B cell (primary cell): ENCODE measurements around the gene EFCC1. TPM values are rescaled to one million over a fixed set of nuclear protein-coding genes. Genes with fewer than 3 reads are reported as not detected.

Experiments used
- ATAC-seq: fragments of 200-7000 bp; cut with Tn5 transposase; one replicate; pipeline ENCODE4 v1.10.0; 2021; ENCODE audit warnings: low read depth, mild to moderate bottlenecking, moderate number of reproducible peaks, moderate library complexity
- CTCF ChIA-PET: fragments of 350-600 bp; sonication (Branson Sonifier 250); formaldehyde crosslinking; loops from one replicate; lab custom pipeline; 2021; ENCODE audit warnings: antibody characterized with exemption, inconsistent platforms; lab: Charles Lee
- POLR2A ChIA-PET: fragments of 350-600 bp; sonication (Branson Sonifier 250); formaldehyde crosslinking; loops from one replicate; lab custom pipeline; 2021; ENCODE audit warnings: antibody characterized with exemption; lab: Charles Lee
- DNase-seq: peaks from one replicate; pipeline ENCODE4 v3.0.0; 2013
- H2AFZ ChIP-seq: 2 replicates; pipeline ENCODE4 v1.6.1; 2012; ENCODE audit warnings: mild to moderate bottlenecking, low read depth, low read length; ENCODE audit not compliant: insufficient read depth, poor library complexity, severe bottlenecking
- H3K27ac ChIP-seq, 2 donors: 1 replicate in 1 of 2; 2 replicates in 1 of 2; pipeline ENCODE4 v1.5.1; 2012 to 2013; ENCODE audit warnings: low read length in 2 of 2, mild to moderate bottlenecking in 2 of 2, moderate library complexity in 1 of 2
- H3K27me3 ChIP-seq, 4 experiments: fragments of 200-600 bp in 1 of 4; sonication (generic) in 1 of 4; replicated peaks in 1 of 4; 1 replicate in 2 of 4; 2 replicates in 2 of 4; pipeline versions ENCODE4 v1.6.1 to v1.7.0; 2013 to 2016; ENCODE audit warnings: low read length in 3 of 4, mild to moderate bottlenecking in 2 of 4, mixed read lengths in 1 of 4, moderate library complexity in 1 of 4; ENCODE audit not compliant: insufficient read depth in 4 of 4, control insufficient read depth in 3 of 4; ENCODE audit errors: control extremely low read depth in 1 of 4
- H3K36me3 ChIP-seq, 2 experiments: replicated peaks in 1 of 2; 1 replicate in 1 of 2; 2 replicates in 1 of 2; pipeline versions ENCODE4 v1.6.1 to v1.7.1; 2013; ENCODE audit warnings: low read length in 1 of 2; ENCODE audit not compliant: insufficient read depth in 2 of 2, control insufficient read depth in 1 of 2; ENCODE audit errors: control extremely low read depth in 1 of 2, extremely low read depth in 1 of 2
- H3K4me1 ChIP-seq, 2 donors: fragments of 200-600 bp in 1 of 2; sonication (generic) in 1 of 2; 1 replicate in 1 of 2; 2 replicates in 1 of 2; pipeline versions ENCODE4 v1.5.1 to v1.6.1; 2013 to 2017; ENCODE audit warnings: low read length in 2 of 2; ENCODE audit not compliant: control insufficient read depth in 2 of 2, insufficient read depth in 2 of 2
- H3K4me2 ChIP-seq: replicated peaks from 2 replicates; pipeline ENCODE3; 2012; ENCODE audit warnings: mild to moderate bottlenecking, low read depth, low read length; ENCODE audit not compliant: poor library complexity, severe bottlenecking
- H3K4me3 ChIP-seq, 5 experiments: fragments of 200-600 bp in 1 of 5; sonication (generic) in 1 of 5; 1 replicate in 3 of 5; 2 replicates in 2 of 5; pipeline versions ENCODE4 v1.5.1 to v1.7.0; 2011 to 2016; ENCODE audit warnings: low read length in 4 of 5, mild to moderate bottlenecking in 4 of 5, low read depth in 2 of 5, control low read depth in 1 of 5, moderate library complexity in 1 of 5; ENCODE audit not compliant: insufficient read depth in 1 of 5; ENCODE audit errors: control extremely low read depth in 1 of 5, extremely low read depth in 1 of 5
- H3K79me2 ChIP-seq: fragments of 200-600 bp; sonication (generic); one replicate; pipeline ENCODE4 v1.6.0; 2016; ENCODE audit warnings: low read length; ENCODE audit not compliant: control insufficient read depth, insufficient read depth
- H3K9ac ChIP-seq: fragments of 200-600 bp; sonication (generic); 2 replicates; pipeline ENCODE4 v1.6.1; 2017; ENCODE audit warnings: mild to moderate bottlenecking, low read length, moderate library complexity
- H3K9me3 ChIP-seq, 3 donors: one replicate each; pipeline versions ENCODE4 v1.6.1 to v1.7.1; 2013; ENCODE audit warnings: low read length in 2 of 3; ENCODE audit not compliant: control insufficient read depth in 2 of 3, insufficient read depth in 1 of 3; ENCODE audit errors: control extremely low read depth in 1 of 3
- H4K20me1 ChIP-seq: 2 replicates; pipeline ENCODE4 v1.6.0; 2012; ENCODE audit warnings: mild to moderate bottlenecking, low read length; ENCODE audit not compliant: insufficient read depth, control insufficient read depth, poor library complexity, severe bottlenecking
- H3K27ac Mint-ChIP-seq: one replicate; pipeline ENCODE4 v1.8.0; 2021; ENCODE audit warnings: mixed read lengths
- H3K27me3 Mint-ChIP-seq: one replicate; pipeline ENCODE4 v1.8.0; 2021; ENCODE audit warnings: mixed read lengths
- H3K4me1 Mint-ChIP-seq: one replicate; pipeline ENCODE4 v1.8.0; 2021; ENCODE audit warnings: mixed read lengths
- H3K4me3 Mint-ChIP-seq: one replicate; pipeline ENCODE4 v1.8.0; 2021; ENCODE audit warnings: mixed read lengths
- H3K9me3 Mint-ChIP-seq: one replicate; pipeline ENCODE4 v1.8.0; 2022; ENCODE audit warnings: mixed read lengths; ENCODE audit not compliant: insufficient read depth
- EZH2 ChIP-seq: IDR thresholded peaks from 2 replicates; pipeline ENCODE4 v1.6.1; 2012; ENCODE audit warnings: borderline replicate concordance, low read depth, mild to moderate bottlenecking, moderate library complexity, low read length; ENCODE audit not compliant: insufficient read depth, poor library complexity, severe bottlenecking
- WGBS: methylation state at CpG from one replicate; pipeline ENCODE4 v1.1.5; 2013; ENCODE audit warnings: missing lambda C conversion rate; ENCODE audit not compliant: insufficient coverage; 5-methylcytosine and 5-hydroxymethylcytosine counted together
- intact Hi-C: fragments of 100-400 bp; cut with micrococcal nuclease; formaldehyde crosslinking; loops from one replicate; pipeline ENCODE4 v1.10.0; 2022
- polyA plus RNA-seq: library from polyadenylated mRNA; depleted of rRNA; stranded (reverse); fragments of >200 nt; gene quantifications from 2 replicates; pipeline ENCODE4 v1.2.3, GENCODE V29; 2012
- total RNA-seq, 2 donors: library from RNA; stranded (reverse); fragments of 120-200 nt in 1 of 2; gene quantifications; 1 replicate in 1 of 2; 2 replicates in 1 of 2; pipeline versions ENCODE4 v1.2.3 to v1.2.4, GENCODE V29; 2013 to 2022
- TF ChIP-seq, protein P1 (sequence below): fragments of 200-600 bp; IDR thresholded peaks from one replicate; pipeline ENCODE4 v1.8.0; 2022; ENCODE audit warnings: antibody characterized with exemption, mild to moderate bottlenecking

EFCC1 gene
- total and polyA plus RNA-seq, 2 donors (not counting 1 experiment from before 2014, with no cell fraction given), result 0.06 TPM; not detected in 1

DNA sequence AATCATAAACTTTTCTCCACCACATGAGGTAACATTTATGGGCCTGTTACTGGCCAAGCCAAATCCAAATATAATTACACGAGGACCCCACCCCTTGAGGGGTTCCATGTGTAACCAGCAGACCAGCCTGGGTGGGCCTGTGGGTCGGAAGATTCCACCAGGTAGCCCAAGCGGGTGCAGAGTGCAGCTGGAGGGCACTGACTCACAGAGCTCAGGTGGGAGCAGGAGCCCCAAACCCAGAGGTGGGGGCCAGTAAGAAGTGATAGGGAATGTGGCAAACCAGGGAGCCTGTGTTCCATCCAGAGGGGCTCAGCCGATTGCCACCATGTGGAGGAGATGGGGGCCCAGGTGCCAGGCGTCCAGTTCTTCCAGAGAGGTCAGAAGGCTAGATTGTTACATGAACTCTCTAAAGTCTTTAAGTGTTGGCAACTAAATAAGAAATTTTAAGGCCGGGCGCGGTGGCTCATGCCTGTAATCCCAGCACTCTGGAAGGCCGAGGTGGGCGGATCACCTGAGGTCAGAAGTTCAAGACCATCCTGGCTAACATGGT, 62.1 kb downstream of the EFCC1 start:
- peaks cover 0 to 4% (median 0%) of the 10 kb centered on the region in 3 donors for H3K9me3 ChIP-seq
- ChIA-PET POLR2A (interaction anchor here (0.6 kb wide), 1 partner anchor 12 kb away, joined by 3 read pairs; no protein-coding TSS in a partner anchor), CTCF (interaction anchor here (0.7 to 2.0 kb wide), 2 partner anchors 11 to 42 kb away, joined by 4 to 6 read pairs; no protein-coding TSS in a partner anchor)
- Mint-ChIP-seq H3K27ac (no peak overlapping the region), H3K9me3 (no peaks in the 10 kb centered on the region), H3K27me3 (peaks cover 31% of the 10 kb centered on the region), H3K4me1 (peaks cover 8% of the 10 kb centered on the region), H3K4me3 (no peak overlapping the region)
- H3K36me3 ChIP-seq, result no peaks in the 10 kb centered on the region
- no peak overlapping the region for H3K9ac ChIP-seq
- WGBS, result 89% methylated on average over 5 of the region's 10 CpGs
- no peak overlapping the region for H3K4me2 ChIP-seq
- intact Hi-C loops, result no loop called here
- peaks cover 3 to 17% of the 10 kb centered on the region in 2 donors for H3K4me1 ChIP-seq
- no peak for ATAC-seq
- H3K79me2 ChIP-seq, result no peaks in the 10 kb centered on the region
- peaks cover 0 to 39% (median 7%) of the 10 kb centered on the region in 4 experiments for H3K27me3 ChIP-seq
- no peaks in the 10 kb centered on the region for H4K20me1 ChIP-seq
- TF ChIP-seq, protein P1, sequence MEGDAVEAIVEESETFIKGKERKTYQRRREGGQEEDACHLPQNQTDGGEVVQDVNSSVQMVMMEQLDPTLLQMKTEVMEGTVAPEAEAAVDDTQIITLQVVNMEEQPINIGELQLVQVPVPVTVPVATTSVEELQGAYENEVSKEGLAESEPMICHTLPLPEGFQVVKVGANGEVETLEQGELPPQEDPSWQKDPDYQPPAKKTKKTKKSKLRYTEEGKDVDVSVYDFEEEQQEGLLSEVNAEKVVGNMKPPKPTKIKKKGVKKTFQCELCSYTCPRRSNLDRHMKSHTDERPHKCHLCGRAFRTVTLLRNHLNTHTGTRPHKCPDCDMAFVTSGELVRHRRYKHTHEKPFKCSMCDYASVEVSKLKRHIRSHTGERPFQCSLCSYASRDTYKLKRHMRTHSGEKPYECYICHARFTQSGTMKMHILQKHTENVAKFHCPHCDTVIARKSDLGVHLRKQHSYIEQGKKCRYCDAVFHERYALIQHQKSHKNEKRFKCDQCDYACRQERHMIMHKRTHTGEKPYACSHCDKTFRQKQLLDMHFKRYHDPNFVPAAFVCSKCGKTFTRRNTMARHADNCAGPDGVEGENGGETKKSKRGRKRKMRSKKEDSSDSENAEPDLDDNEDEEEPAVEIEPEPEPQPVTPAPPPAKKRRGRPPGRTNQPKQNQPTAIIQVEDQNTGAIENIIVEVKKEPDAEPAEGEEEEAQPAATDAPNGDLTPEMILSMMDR, result no peak
- TF ChIP-seq EZH2, result no peak
- no peak overlapping the region for H3K27ac ChIP-seq
- no peak overlapping the region for H2AFZ ChIP-seq
- H3K4me3 ChIP-seq, result no peak overlapping the region
- DNase-seq, result no peak

DNA sequence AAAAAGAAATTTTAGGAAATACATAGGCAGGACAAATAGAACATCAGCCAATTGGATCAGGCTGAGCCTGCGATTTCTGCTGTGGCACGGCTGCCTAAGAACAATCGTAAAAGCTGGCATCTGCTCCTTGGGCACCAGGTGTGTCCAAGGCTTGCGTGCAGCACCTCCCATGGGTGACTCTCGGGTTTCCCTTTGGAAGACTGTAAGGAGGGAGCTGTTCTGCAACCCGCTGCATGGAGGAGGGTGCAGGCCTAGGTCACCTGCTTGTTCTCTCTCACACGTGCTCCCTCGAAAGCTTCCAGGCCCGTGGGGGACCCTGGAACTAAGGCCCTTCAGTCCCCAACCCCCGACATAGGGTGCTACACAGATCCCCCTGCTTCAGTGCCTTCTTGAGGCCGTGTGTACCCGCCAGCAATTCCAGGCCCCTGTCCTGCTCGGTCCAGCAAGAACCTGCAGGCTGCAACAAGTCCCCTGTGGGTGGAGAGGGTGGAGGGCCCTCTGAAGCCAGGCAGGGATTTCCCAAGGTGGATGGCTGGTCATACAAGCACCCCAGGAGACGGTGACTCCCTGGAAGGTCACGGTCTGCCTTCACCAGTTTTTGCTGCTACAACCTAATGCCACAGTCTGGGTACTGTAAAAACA, 62.9 kb downstream of the EFCC1 start:
- Histone ChIP-seq H3K36me3 (no peaks in the 10 kb centered on the region), H3K4me2 (no peak overlapping the region), H3K79me2 (no peaks in the 10 kb centered on the region), H3K9ac (no peak overlapping the region), H3K9me3 (peaks cover 0 to 4% (median 0%) of the 10 kb centered on the region in 3 donors), H2AFZ (no peak overlapping the region), H4K20me1 (no peaks in the 10 kb centered on the region), H3K4me3 (no peak overlapping the region), H3K27ac (no peak overlapping the region), H3K4me1 (peaks cover 3 to 11% of the 10 kb centered on the region in 2 donors), H3K27me3 (peaks cover 0 to 36% (median 7%) of the 10 kb centered on the region in 4 experiments)
- Mint-ChIP-seq H3K27ac (no peak overlapping the region), H3K4me1 (peaks cover 3% of the 10 kb centered on the region), H3K4me3 (no peak overlapping the region), H3K9me3 (no peaks in the 10 kb centered on the region), H3K27me3 (peaks cover 31% of the 10 kb centered on the region)
- POLR2A ChIA-PET, result interaction anchor here (0.6 kb wide), 1 partner anchor 13 kb away, joined by 3 read pairs; no protein-coding TSS in a partner anchor
- intact Hi-C loops, result no loop called here
- WGBS, result 94% methylated on average over 14 of the region's 15 CpGs
- CTCF ChIA-PET, result interaction anchor here (0.7 to 2.0 kb wide), 2 partner anchors 12 to 41 kb away, joined by 4 to 6 read pairs; no protein-coding TSS in a partner anchor
- no peak for DNase-seq
- TF ChIP-seq, protein P1, result no peak
- no peak for ATAC-seq
